OCI-LY1 (cell line): ENCODE measurements around the gene IL1R2.

Experiments
- H2AFZ ChIP-seq: fragments of 200-600 bp; sonication (generic), shearing (Covaris generic); 2 replicates; pipeline ENCODE4 v1.6.0; 2014; ENCODE audit warnings: antibody characterized with exemption, mild to moderate bottlenecking, low read length
- H3F3A ChIP-seq: fragments of 200-600 bp; sonication (generic), shearing (Covaris generic); 2 replicates; pipeline ENCODE4 v1.6.0; 2014; ENCODE audit warnings: mild to moderate bottlenecking, antibody characterized with exemption, low read length, moderate library complexity; ENCODE audit not compliant: insufficient read depth
- H3K27ac ChIP-seq: fragments of 200-600 bp; sonication (generic); 2 replicates; pipeline ENCODE4 v1.5.1; 2014; ENCODE audit warnings: low read length, mixed run types, mild to moderate bottlenecking, low read depth; ENCODE audit not compliant: poor library complexity, severe bottlenecking
- H3K27me3 ChIP-seq: fragments of 200-600 bp; sonication (generic); 2 replicates; pipeline ENCODE4 v1.6.0; 2014; ENCODE audit warnings: antibody characterized with exemption, mild to moderate bottlenecking, low read length, moderate library complexity; ENCODE audit not compliant: insufficient read depth
- H3K36me3 ChIP-seq: fragments of 200-600 bp; sonication (generic); 2 replicates; pipeline ENCODE4 v1.6.1; 2014; ENCODE audit warnings: mild to moderate bottlenecking, antibody characterized with exemption, low read length, moderate library complexity, mixed read lengths; ENCODE audit not compliant: insufficient read depth
- H3K4me1 ChIP-seq: fragments of 200-600 bp; sonication (generic); 2 replicates; pipeline ENCODE4 v1.5.1; 2014; ENCODE audit warnings: mild to moderate bottlenecking, low read length, moderate library complexity; ENCODE audit not compliant: insufficient read depth, severe bottlenecking
- H3K4me2 ChIP-seq: fragments of 200-600 bp; sonication (generic), shearing (Covaris generic); 2 replicates; pipeline ENCODE4 v1.6.1; 2014; ENCODE audit warnings: low read length
- H3K4me3 ChIP-seq: fragments of 200-600 bp; sonication (generic); 2 replicates; pipeline ENCODE4 v1.5.1; 2014; ENCODE audit warnings: low read length, low read depth, mild to moderate bottlenecking, mixed read lengths; ENCODE audit not compliant: poor library complexity, severe bottlenecking
- H3K79me2 ChIP-seq: fragments of 200-600 bp; shearing (Covaris generic); 2 replicates; pipeline ENCODE4 v1.6.1; 2016; ENCODE audit warnings: mixed run types, low read length, mixed read lengths; ENCODE audit not compliant: insufficient read depth
- H3K9ac ChIP-seq: fragments of 200-600 bp; sonication (generic), shearing (Covaris generic); 2 replicates; pipeline ENCODE4 v1.6.1; 2014; ENCODE audit warnings: mild to moderate bottlenecking, low read length, mixed read lengths
- H3K9me2 ChIP-seq: fragments of 200-600 bp; sonication (generic), shearing (Covaris generic); 2 replicates; pipeline ENCODE4 v1.6.1; 2014; ENCODE audit warnings: low read depth, mild to moderate bottlenecking, low read length, mixed read lengths
- H3K9me3 ChIP-seq: fragments of 200-600 bp; shearing (Covaris generic); 2 replicates; pipeline ENCODE4 v1.6.1; 2014; ENCODE audit warnings: low read length, mixed read lengths
- H4K20me1 ChIP-seq: fragments of 200-600 bp; sonication (generic), shearing (Covaris generic); 2 replicates; pipeline ENCODE4 v1.6.0; 2016; ENCODE audit warnings: mild to moderate bottlenecking, low read length; ENCODE audit not compliant: insufficient read depth
- EZH2 ChIP-seq: fragments of 200-600 bp; sonication (generic), shearing (Covaris generic); IDR thresholded peaks from 2 replicates; pipeline ENCODE4 v1.8.0; 2017; ENCODE audit warnings: borderline replicate concordance, mixed run types, mild to moderate bottlenecking, antibody characterized with exemption, low read length, moderate library complexity, mixed read lengths
- TF ChIP-seq, protein P1 (sequence below): fragments of 200-600 bp; sonication (generic), shearing (Covaris generic); IDR thresholded peaks from 2 replicates; pipeline ENCODE4 v1.5.1; 2017; ENCODE audit warnings: mild to moderate bottlenecking, antibody characterized with exemption, low read length, moderate library complexity, mixed read lengths

IL1R2 gene

GRCh38 chr2:102030855-102031527 lies 39.2 kb downstream of the IL1R2 start:
- no peak overlapping the region for H3K27ac ChIP-seq

GRCh38 chr2:102032368-102033030 lies 40.7 kb downstream of the IL1R2 start:
- Histone ChIP-seq H3K9ac (no peak overlapping the region), H3F3A (no peaks in the 10 kb centered on the region), H3K9me2 (no peaks in the 10 kb centered on the region), H3K27ac (no peak overlapping the region), H3K4me2 (no peak overlapping the region), H3K9me3 (no peaks in the 10 kb centered on the region), H3K4me3 (no peak overlapping the region), H3K79me2 (no peaks in the 10 kb centered on the region), H2AFZ (no peak overlapping the region), H3K4me1 (no peaks in the 10 kb centered on the region), H3K36me3 (no peaks in the 10 kb centered on the region), H3K27me3 (no peaks in the 10 kb centered on the region), H4K20me1 (no peaks in the 10 kb centered on the region)
- TF ChIP-seq, protein P1, sequence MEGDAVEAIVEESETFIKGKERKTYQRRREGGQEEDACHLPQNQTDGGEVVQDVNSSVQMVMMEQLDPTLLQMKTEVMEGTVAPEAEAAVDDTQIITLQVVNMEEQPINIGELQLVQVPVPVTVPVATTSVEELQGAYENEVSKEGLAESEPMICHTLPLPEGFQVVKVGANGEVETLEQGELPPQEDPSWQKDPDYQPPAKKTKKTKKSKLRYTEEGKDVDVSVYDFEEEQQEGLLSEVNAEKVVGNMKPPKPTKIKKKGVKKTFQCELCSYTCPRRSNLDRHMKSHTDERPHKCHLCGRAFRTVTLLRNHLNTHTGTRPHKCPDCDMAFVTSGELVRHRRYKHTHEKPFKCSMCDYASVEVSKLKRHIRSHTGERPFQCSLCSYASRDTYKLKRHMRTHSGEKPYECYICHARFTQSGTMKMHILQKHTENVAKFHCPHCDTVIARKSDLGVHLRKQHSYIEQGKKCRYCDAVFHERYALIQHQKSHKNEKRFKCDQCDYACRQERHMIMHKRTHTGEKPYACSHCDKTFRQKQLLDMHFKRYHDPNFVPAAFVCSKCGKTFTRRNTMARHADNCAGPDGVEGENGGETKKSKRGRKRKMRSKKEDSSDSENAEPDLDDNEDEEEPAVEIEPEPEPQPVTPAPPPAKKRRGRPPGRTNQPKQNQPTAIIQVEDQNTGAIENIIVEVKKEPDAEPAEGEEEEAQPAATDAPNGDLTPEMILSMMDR = no peak
- no peak for TF ChIP-seq EZH2

More at GRCh38 chr2:102030855-102031527, 39.2 kb downstream of the IL1R2 start:
- Histone ChIP-seq H2AFZ (no peak overlapping the region), H3K9me2 (no peaks in the 10 kb centered on the region), H3K9me3 (no peaks in the 10 kb centered on the region), H3K4me1 (no peaks in the 10 kb centered on the region), H3F3A (no peaks in the 10 kb centered on the region), H3K79me2 (no peaks in the 10 kb centered on the region), H3K36me3 (no peaks in the 10 kb centered on the region), H3K27me3 (no peaks in the 10 kb centered on the region), H3K9ac (no peak overlapping the region), H4K20me1 (no peaks in the 10 kb centered on the region), H3K4me3 (no peak overlapping the region), H3K4me2 (no peak overlapping the region)
- TF ChIP-seq EZH2 = no peak
- TF ChIP-seq, protein P1 = no peak

GRCh38 chr2:102033031-102033749 lies 41.4 kb downstream of the IL1R2 start:
- H3K4me1 ChIP-seq = no peaks in the 10 kb centered on the region
- no peak overlapping the region for H3K4me3 ChIP-seq
- H3K9me3 ChIP-seq = no peaks in the 10 kb centered on the region
- H4K20me1 ChIP-seq = no peaks in the 10 kb centered on the region
- no peak for TF ChIP-seq EZH2
- TF ChIP-seq, protein P1 = no peak
- H2AFZ ChIP-seq = no peak overlapping the region
- H3F3A ChIP-seq = no peaks in the 10 kb centered on the region
- no peaks in the 10 kb centered on the region for H3K9me2 ChIP-seq
- no peaks in the 10 kb centered on the region for H3K36me3 ChIP-seq
- H3K9ac ChIP-seq = no peak overlapping the region
- no peaks in the 10 kb centered on the region for H3K27me3 ChIP-seq
- H3K27ac ChIP-seq = no peak overlapping the region
- no peaks in the 10 kb centered on the region for H3K79me2 ChIP-seq
- H3K4me2 ChIP-seq = no peak overlapping the region
